Hepatocyte (in vitro differentiated cells): ENCODE data around the gene FREM3. TPM values are rescaled to one million over a fixed set of nuclear protein-coding genes. Genes with fewer than 3 reads are reported as not detected.
A peak's percentile ranks its signal among the peaks of the same experiment; 100 is the strongest.
"Not testable (repeated sequence)": the region's sequence is repeated elsewhere in the genome, so short reads cannot be mapped to it uniquely, and the experiment has no call there.

Experiments used
- DNase-seq: peaks from one replicate; pipeline ENCODE4 v3.0.0-alpha.2; 2016; ENCODE audit warnings: low spot score
- H2AFZ ChIP-seq: fragments of 200-600 bp; sonication (generic); 2 replicates; pipeline ENCODE4 v1.6.0; 2016; ENCODE audit warnings: antibody characterized with exemption, mild to moderate bottlenecking
- H3K27ac ChIP-seq: fragments of 200-600 bp; sonication (generic); 2 replicates; pipeline ENCODE4 v1.5.1; 2016; ENCODE audit warnings: mild to moderate bottlenecking
- H3K27me3 ChIP-seq: fragments of 200-600 bp; sonication (generic); 2 replicates; pipeline ENCODE4 v1.6.1; 2016
- H3K36me3 ChIP-seq: fragments of 200-600 bp; sonication (generic); replicated peaks from 2 replicates; pipeline ENCODE4 v1.5.1; 2016; ENCODE audit warnings: low read depth; ENCODE audit not compliant: insufficient read depth
- H3K4me1 ChIP-seq: fragments of 200-600 bp; sonication (generic); 2 replicates; pipeline ENCODE4 v1.5.1; 2016; ENCODE audit warnings: mild to moderate bottlenecking, moderate library complexity; ENCODE audit not compliant: insufficient read depth
- H3K4me2 ChIP-seq: fragments of 200-600 bp; sonication (generic); 2 replicates; pipeline ENCODE4 v1.6.0; 2016
- H3K4me3 ChIP-seq: fragments of 200-600 bp; sonication (generic); 2 replicates; pipeline ENCODE4 v1.5.1; 2016; ENCODE audit warnings: mild to moderate bottlenecking
- H3K79me2 ChIP-seq: fragments of 200-600 bp; sonication (generic); 2 replicates; pipeline ENCODE4 v1.6.0; 2017; ENCODE audit warnings: mild to moderate bottlenecking
- H3K9me2 ChIP-seq: fragments of 200-600 bp; sonication (generic); replicated peaks from 2 replicates; pipeline ENCODE4 v1.6.0; 2017; ENCODE audit warnings: mild to moderate bottlenecking; ENCODE audit not compliant: insufficient read depth
- H3K9me3 ChIP-seq: fragments of 200-600 bp; sonication (generic); 2 replicates; pipeline ENCODE4 v1.5.1; 2016; ENCODE audit warnings: low read depth, mild to moderate bottlenecking
- H4K20me1 ChIP-seq: fragments of 200-600 bp; sonication (generic); 2 replicates; pipeline ENCODE4 v1.6.0; 2016; ENCODE audit warnings: mild to moderate bottlenecking; ENCODE audit not compliant: insufficient read depth, poor library complexity, severe bottlenecking
- CTCF ChIP-seq: fragments of 200-600 bp; sonication (generic); IDR thresholded peaks from 2 replicates; pipeline ENCODE4 v1.5.1; 2016; ENCODE audit warnings: antibody characterized with exemption, mild to moderate bottlenecking; ENCODE audit not compliant: poor library complexity
- EZH2 ChIP-seq: fragments of 200-600 bp; sonication (generic); IDR thresholded peaks from 2 replicates; pipeline ENCODE4 v1.6.1; 2016; ENCODE audit warnings: antibody characterized with exemption, mild to moderate bottlenecking, borderline replicate concordance
- EZH2phosphoT487 ChIP-seq: fragments of 200-600 bp; sonication (generic); IDR thresholded peaks from one replicate; pipeline ENCODE4 v1.6.1; 2018; ENCODE audit warnings: antibody characterized with exemption, mild to moderate bottlenecking, low read depth, moderate library complexity; ENCODE audit not compliant: unreplicated experiment, severe bottlenecking
- WGBS: methylation state at CpG from one replicate; pipeline ENCODE4 v1.1.6; 2016; ENCODE audit warnings: low lambda C conversion rate; ENCODE audit errors: missing lambda C conversion rate; 5-methylcytosine and 5-hydroxymethylcytosine counted together
- polyA plus RNA-seq: library from polyadenylated mRNA; unstranded; fragments of >200 nt; fragmentation: Nextera tagmentation; extraction: Ambion mirVana; gene quantifications from 2 replicates; pipeline ENCODE4 v1.2.1, GENCODE V29; 2016
- total RNA-seq: library from RNA; depleted of rRNA; stranded (reverse); fragments of >200 nt; gene quantifications from 2 replicates; pipeline ENCODE4 v1.2.3, GENCODE V29; 2014

FREM3 gene
- total and polyA plus RNA-seq, 2 experiments from 2014 or later, result 0.23 TPM; not detected in 1

- TF ChIP-seq CTCF (peak; percentile 39), EZH2 (no peak), EZH2phosphoT487 (no peak)
- DNase-seq, result no peak
- no peak overlapping the region for H3K4me2 ChIP-seq
- H2AFZ ChIP-seq, result no peak overlapping the region
- H3K4me3 ChIP-seq, result no peak overlapping the region
- 60% methylated on average over 1 of the region's 1 CpG for WGBS
- H3K36me3 ChIP-seq, result no peaks in the 10 kb centered on the region
- H3K27me3 ChIP-seq, result no peaks in the 10 kb centered on the region
- peaks cover 15% of the 10 kb centered on the region for H3K79me2 ChIP-seq
- H3K9me3 ChIP-seq, result no peaks in the 10 kb centered on the region
- H3K27ac ChIP-seq, result no peak overlapping the region
- H3K9me2 ChIP-seq, result no peaks in the 10 kb centered on the region
- H3K4me1 ChIP-seq, result no peaks in the 10 kb centered on the region
- H4K20me1 ChIP-seq, result no peaks in the 10 kb centered on the region
These were observed 169.1 kb downstream of the FREM3 start for GRCh38 chr4:143531380-143531779.

- not testable (repeated sequence) for H3K27me3 ChIP-seq, H3K4me1 ChIP-seq, H3K4me3 ChIP-seq, H3K36me3 ChIP-seq, H3K4me2 ChIP-seq, H3K27ac ChIP-seq, H3K9me3 ChIP-seq, DNase-seq, H3K9me2 ChIP-seq, H2AFZ ChIP-seq
- 95% methylated on average over 4 of the region's 4 CpGs for WGBS
- peaks cover 35% of the 10 kb centered on the region for H3K79me2 ChIP-seq
- peaks cover 12% of the 10 kb centered on the region for H4K20me1 ChIP-seq
These were observed 172.4 kb downstream of the FREM3 start for GRCh38 chr4:143528046-143528445.

Other genes starting within 250 kb of the FREM3 start
- gene SMARCA5, start 187.0 kb downstream of the FREM3 start, total RNA-seq, result 53.4 and 73.0 TPM in 2 replicates
- 33.8 and 38.7 TPM in 2 replicates for gene SMARCA5, start 187.0 kb downstream of the FREM3 start, polyA plus RNA-seq
- not detected in 2 replicates for gene GYPE, start 204.9 kb upstream of the FREM3 start, total RNA-seq
- gene GYPE, start 204.9 kb upstream of the FREM3 start, polyA plus RNA-seq, result not detected in 2 replicates